Panc1 (cell line): ENCODE data around the gene NRG2.

Experiments
- POLR2AphosphoS5 ChIP-seq: IDR thresholded peaks from 2 replicates; pipeline ENCODE4 v1.6.1; 2012; ENCODE audit warnings: mild to moderate bottlenecking, low read depth, low read length, moderate library complexity
- REST ChIP-seq, 2 experiments: IDR thresholded peaks; 2 replicates each; pipeline ENCODE4 v1.6.1; 2011 to 2012; ENCODE audit warnings: low read depth in 2 of 2, control low read depth in 1 of 2, low read length in 1 of 2, mild to moderate bottlenecking in 1 of 2, moderate library complexity in 1 of 2; ENCODE audit not compliant: insufficient read depth in 1 of 2
- SIN3A ChIP-seq: IDR thresholded peaks from 2 replicates; pipeline ENCODE4 v1.6.1; 2012; ENCODE audit warnings: low read depth, mild to moderate bottlenecking, low read length, moderate library complexity, borderline replicate concordance; ENCODE audit not compliant: insufficient read depth
- TCF7L2 ChIP-seq: IDR thresholded peaks from 2 replicates; pipeline ENCODE4 v1.6.1; 2011; ENCODE audit warnings: mild to moderate bottlenecking, low read depth, low read length, inconsistent platforms
- TF ChIP-seq, protein P1 (sequence below): fragments of 450-650 bp; IDR thresholded peaks from 2 replicates; pipeline ENCODE4 v1.5.1; 2017; ENCODE audit warnings: mild to moderate bottlenecking

- TF ChIP-seq POLR2AphosphoS5, result no peak
- TF ChIP-seq, protein P1, sequence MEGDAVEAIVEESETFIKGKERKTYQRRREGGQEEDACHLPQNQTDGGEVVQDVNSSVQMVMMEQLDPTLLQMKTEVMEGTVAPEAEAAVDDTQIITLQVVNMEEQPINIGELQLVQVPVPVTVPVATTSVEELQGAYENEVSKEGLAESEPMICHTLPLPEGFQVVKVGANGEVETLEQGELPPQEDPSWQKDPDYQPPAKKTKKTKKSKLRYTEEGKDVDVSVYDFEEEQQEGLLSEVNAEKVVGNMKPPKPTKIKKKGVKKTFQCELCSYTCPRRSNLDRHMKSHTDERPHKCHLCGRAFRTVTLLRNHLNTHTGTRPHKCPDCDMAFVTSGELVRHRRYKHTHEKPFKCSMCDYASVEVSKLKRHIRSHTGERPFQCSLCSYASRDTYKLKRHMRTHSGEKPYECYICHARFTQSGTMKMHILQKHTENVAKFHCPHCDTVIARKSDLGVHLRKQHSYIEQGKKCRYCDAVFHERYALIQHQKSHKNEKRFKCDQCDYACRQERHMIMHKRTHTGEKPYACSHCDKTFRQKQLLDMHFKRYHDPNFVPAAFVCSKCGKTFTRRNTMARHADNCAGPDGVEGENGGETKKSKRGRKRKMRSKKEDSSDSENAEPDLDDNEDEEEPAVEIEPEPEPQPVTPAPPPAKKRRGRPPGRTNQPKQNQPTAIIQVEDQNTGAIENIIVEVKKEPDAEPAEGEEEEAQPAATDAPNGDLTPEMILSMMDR, result no peak
- TF ChIP-seq REST (IDR thresholded peaks at IDR 0.05; ENCODE audit: insufficient read depth in 1 of 2, low read depth in 2 of 2, low read length in 1 of 2), result no peak
- no peak for TF ChIP-seq TCF7L2
- no peak for TF ChIP-seq SIN3A
Measured at GRCh38 chr5:139888370-139888769, 154.7 kb downstream of the NRG2 start.
